Loucy (cell line): ENCODE measurements around the gene DUSP22.

Experiments used
- CTCF ChIP-seq: fragments of 200-600 bp; sonication (generic); conservative IDR thresholded peaks from 2 replicates; pipeline ENCODE4 v1.5.1; 2014; ENCODE audit warnings: mild to moderate bottlenecking, antibody characterized with exemption, low read length
- EZH2phosphoT487 ChIP-seq: fragments of 200-600 bp; IDR thresholded peaks from 2 replicates; pipeline ENCODE4 v1.6.1; 2018; ENCODE audit warnings: antibody characterized with exemption, mild to moderate bottlenecking, moderate library complexity, borderline replicate concordance

- TF ChIP-seq CTCF (no peak), EZH2phosphoT487 (no peak)
Measured at GRCh38 chr6:306641-307061, 14.4 kb downstream of the DUSP22 start.
